H9 (cell line): ENCODE results near the gene IL15RA. TPM values are rescaled to one million over a fixed set of nuclear protein-coding genes. Genes with fewer than 3 reads are reported as not detected.

Experiments
- DNase-seq: peaks from one replicate; pipeline ENCODE4 v3.0.0-alpha.2; 2017
- H2AFZ ChIP-seq: one replicate; pipeline ENCODE4 v1.6.1; 2013; ENCODE audit warnings: mild to moderate bottlenecking, low read length, control low read depth, moderate library complexity
- H2AK5ac ChIP-seq: 2 replicates; pipeline ENCODE4 v1.6.1; 2013; ENCODE audit warnings: low read length, control low read depth, mixed read lengths; ENCODE audit not compliant: insufficient read length
- H2BK120ac ChIP-seq: one replicate; pipeline ENCODE4 v1.6.1; 2013; ENCODE audit warnings: low read depth, mild to moderate bottlenecking, low read length, control low read depth, inconsistent platforms; ENCODE audit not compliant: poor library complexity, severe bottlenecking
- H2BK12ac ChIP-seq: 2 replicates; pipeline ENCODE4 v1.6.1; 2013; ENCODE audit warnings: low read length, control low read depth, mixed read lengths, low read depth; ENCODE audit not compliant: insufficient read length
- H2BK15ac ChIP-seq: 2 replicates; pipeline ENCODE4 v1.6.1; 2013; ENCODE audit warnings: low read depth, low read length, control low read depth
- H2BK20ac ChIP-seq: one replicate; pipeline ENCODE4 v1.6.1; 2013; ENCODE audit warnings: low read depth, mild to moderate bottlenecking, low read length, control low read depth, inconsistent platforms; ENCODE audit not compliant: poor library complexity, severe bottlenecking
- H2BK5ac ChIP-seq: 2 replicates; pipeline ENCODE4 v1.6.1; 2013; ENCODE audit warnings: low read length, control low read depth, mixed read lengths; ENCODE audit not compliant: insufficient read length
- H3K14ac ChIP-seq: 2 replicates; pipeline ENCODE4 v1.6.1; 2013; ENCODE audit warnings: low read length, control low read depth; ENCODE audit not compliant: insufficient read depth
- H3K18ac ChIP-seq: 2 replicates; pipeline ENCODE4 v1.6.1; 2013; ENCODE audit warnings: low read depth, mild to moderate bottlenecking, mixed read lengths, low read length, control low read depth; ENCODE audit not compliant: insufficient read length
- H3K23ac ChIP-seq: 2 replicates; pipeline ENCODE4 v1.6.1; 2013; ENCODE audit warnings: low read length, control low read depth, mixed read lengths, low read depth; ENCODE audit not compliant: insufficient read length
- H3K23me2 ChIP-seq: 2 replicates; pipeline ENCODE4 v1.6.1; 2013; ENCODE audit warnings: low read depth, mild to moderate bottlenecking, mixed read lengths, low read length, control low read depth; ENCODE audit not compliant: insufficient read length, poor library complexity, severe bottlenecking
- H3K27ac ChIP-seq: 2 replicates; pipeline ENCODE4 v1.5.1; 2013; ENCODE audit warnings: low read length, control low read depth, mixed read lengths, low read depth; ENCODE audit not compliant: insufficient read length
- H3K27me3 ChIP-seq: 2 replicates; pipeline ENCODE4 v1.6.1; 2013; ENCODE audit warnings: low read length, control low read depth, inconsistent platforms; ENCODE audit not compliant: insufficient read depth
- H3K4ac ChIP-seq: 2 replicates; pipeline ENCODE4 v1.6.1; 2013; ENCODE audit warnings: low read depth, mild to moderate bottlenecking, control low read depth, inconsistent platforms, low read length, moderate library complexity
- H3K4me1 ChIP-seq: 2 replicates; pipeline ENCODE4 v1.6.1; 2013; ENCODE audit warnings: low read length, control low read depth, inconsistent platforms; ENCODE audit not compliant: insufficient read depth
- H3K4me2 ChIP-seq: 2 replicates; pipeline ENCODE4 v1.6.1; 2013; ENCODE audit warnings: low read length, control low read depth, mixed read lengths; ENCODE audit not compliant: insufficient read length, insufficient read depth
- H3K56ac ChIP-seq: 2 replicates; pipeline ENCODE4 v1.6.1; 2013; ENCODE audit warnings: low read depth, mild to moderate bottlenecking, mixed read lengths, low read length, control low read depth; ENCODE audit not compliant: insufficient read length
- H3K79me1 ChIP-seq: 2 replicates; pipeline ENCODE4 v1.6.1; 2013; ENCODE audit warnings: low read depth, mild to moderate bottlenecking, moderate library complexity, low read length, control low read depth, inconsistent platforms; ENCODE audit not compliant: insufficient read depth, poor library complexity, severe bottlenecking
- H3K79me2 ChIP-seq: 2 replicates; pipeline ENCODE4 v1.6.1; 2013; ENCODE audit warnings: low read length, control low read depth, inconsistent platforms; ENCODE audit not compliant: insufficient read depth
- H3K9ac ChIP-seq: 2 replicates; pipeline ENCODE4 v1.6.1; 2013; ENCODE audit warnings: low read length, control low read depth, mixed read lengths; ENCODE audit not compliant: insufficient read length; ENCODE audit errors: extremely low read depth
- H3K9me3 ChIP-seq: one replicate; pipeline ENCODE4 v1.6.1; 2013; ENCODE audit warnings: low read depth, low read length, inconsistent platforms; ENCODE audit not compliant: control insufficient read depth
- H3T11ph ChIP-seq: one replicate; pipeline ENCODE4 v1.6.1; 2013; ENCODE audit warnings: mild to moderate bottlenecking, low read length, control low read depth, inconsistent platforms
- H4K20me1 ChIP-seq: one replicate; pipeline ENCODE4 v1.6.1; 2013; ENCODE audit not compliant: control insufficient read depth, insufficient read length, insufficient read depth
- H4K5ac ChIP-seq: 2 replicates; pipeline ENCODE4 v1.6.1; 2013; ENCODE audit warnings: low read depth, mild to moderate bottlenecking, mixed read lengths, low read length, control low read depth; ENCODE audit not compliant: insufficient read length
- H4K8ac ChIP-seq: replicated peaks from 2 replicates; pipeline ENCODE4 v1.6.1; 2013; ENCODE audit warnings: low read length, control low read depth, mixed read lengths, low read depth; ENCODE audit not compliant: insufficient read length
- H4K91ac ChIP-seq: 2 replicates; pipeline ENCODE4 v1.6.1; 2013; ENCODE audit warnings: low read depth, mild to moderate bottlenecking, moderate library complexity, mixed read lengths, low read length, control low read depth; ENCODE audit not compliant: insufficient read length
- H3K27ac Mint-ChIP-seq, 3 experiments: 2 replicates in 2 of 3; 3 replicates in 1 of 3; pipeline ENCODE4 v1.8.0; 2020 to 2021; ENCODE audit warnings: mixed read lengths in 3 of 3, mild to moderate bottlenecking in 1 of 3, moderate library complexity in 1 of 3
- H3K27me3 Mint-ChIP-seq: 2 replicates; pipeline ENCODE4 v1.8.0; 2021; ENCODE audit warnings: low read depth, mild to moderate bottlenecking, moderate library complexity, mixed read lengths
- H3K36me3 Mint-ChIP-seq, 3 experiments: 2 replicates in 2 of 3; 3 replicates in 1 of 3; pipeline ENCODE4 v1.8.0; 2020 to 2021; ENCODE audit warnings: low read depth in 3 of 3, mixed read lengths in 3 of 3; ENCODE audit not compliant: insufficient read depth in 1 of 3
- H3K4me1 Mint-ChIP-seq, 2 experiments: 2 replicates each; pipeline ENCODE4 v1.8.0; 2020; ENCODE audit warnings: mixed read lengths in 2 of 2
- H3K4me3 Mint-ChIP-seq, 2 experiments: 2 replicates in 1 of 2; 3 replicates in 1 of 2; pipeline ENCODE4 v1.8.0; 2020 to 2021; ENCODE audit warnings: mild to moderate bottlenecking in 2 of 2, mixed read lengths in 2 of 2, moderate library complexity in 1 of 2
- H3K9me3 Mint-ChIP-seq, 2 experiments: 2 replicates in 1 of 2; 3 replicates in 1 of 2; pipeline ENCODE4 v1.8.0; 2020; ENCODE audit warnings: mild to moderate bottlenecking in 2 of 2, mixed read lengths in 2 of 2, moderate library complexity in 1 of 2
- WGBS: extraction: QIAGEN DNeasy Blood & Tissue Kit; methylation state at CpG from one replicate; pipeline ENCODE4 v1.1.7; 2013; ENCODE audit warnings: missing lambda C conversion rate, low lambda C conversion rate, mixed read lengths; ENCODE audit not compliant: insufficient read length; ENCODE audit errors: extremely low coverage; 5-methylcytosine and 5-hydroxymethylcytosine counted together
- total RNA-seq: library from RNA; stranded (reverse); gene quantifications from 2 replicates; pipeline ENCODE4 v1.2.1, GENCODE V29; 2021
- TF ChIP-seq, protein P1 (sequence below): fragments of 200-600 bp; sonication (generic); conservative IDR thresholded peaks from 3 replicates; pipeline ENCODE4 v1.8.0; 2021; ENCODE audit warnings: antibody characterized with exemption, mild to moderate bottlenecking

The IL15RA gene
- total RNA-seq, 1 experiment from 2014 or later = 0.31 TPM

DNA sequence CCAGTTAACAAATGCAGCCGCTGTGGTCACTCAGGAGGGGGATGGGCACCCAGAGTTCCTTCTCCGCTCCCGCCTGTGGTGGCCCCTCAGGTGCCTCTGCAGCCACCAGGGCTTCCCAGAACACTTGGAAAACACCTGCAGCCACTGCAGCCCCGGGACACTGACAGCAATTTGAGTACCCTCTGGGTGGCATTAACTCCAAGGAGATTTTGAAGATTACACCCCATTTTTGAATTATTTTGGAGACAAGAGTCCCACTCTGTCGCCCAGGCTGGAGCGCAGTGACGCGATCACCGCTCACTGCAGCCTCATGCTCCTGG, 32.2 kb downstream of the IL15RA start:
- Histone ChIP-seq H2BK15ac (no peak overlapping the region), H3K4ac (no peak overlapping the region), H2BK12ac (no peak overlapping the region), H3K18ac (no peak overlapping the region), H3K23me2 (peaks cover 3% of the 10 kb centered on the region), H2AFZ (no peak overlapping the region), H4K20me1 (no peaks in the 10 kb centered on the region), H3K9me3 (no peaks in the 10 kb centered on the region), H2BK20ac (no peak overlapping the region), H4K5ac (no peak overlapping the region), H3K23ac (no peak overlapping the region), H3K79me1 (no peaks in the 10 kb centered on the region), H2BK5ac (no peak overlapping the region), H3K79me2 (no peaks in the 10 kb centered on the region), H3T11ph (no peak overlapping the region), H3K9ac (no peak overlapping the region), H2AK5ac (no peak overlapping the region), H3K56ac (no peak overlapping the region), H4K91ac (no peak overlapping the region), H3K4me2 (no peak overlapping the region), H3K4me1 (peaks cover 8% of the 10 kb centered on the region; the same call in 1 of the 2 replicates), H3K27ac (no peak overlapping the region), H4K8ac (no peak overlapping the region), H3K27me3 (no peaks in the 10 kb centered on the region), H3K14ac (no peak overlapping the region), H2BK120ac (no peak overlapping the region)
- no peaks in the 10 kb centered on the region for H3K36me3 Mint-ChIP-seq
- no CpG with 5 or more reads among the region's 9 CpGs for WGBS
- no peak overlapping the region for H3K27ac Mint-ChIP-seq
- TF ChIP-seq, protein P1, sequence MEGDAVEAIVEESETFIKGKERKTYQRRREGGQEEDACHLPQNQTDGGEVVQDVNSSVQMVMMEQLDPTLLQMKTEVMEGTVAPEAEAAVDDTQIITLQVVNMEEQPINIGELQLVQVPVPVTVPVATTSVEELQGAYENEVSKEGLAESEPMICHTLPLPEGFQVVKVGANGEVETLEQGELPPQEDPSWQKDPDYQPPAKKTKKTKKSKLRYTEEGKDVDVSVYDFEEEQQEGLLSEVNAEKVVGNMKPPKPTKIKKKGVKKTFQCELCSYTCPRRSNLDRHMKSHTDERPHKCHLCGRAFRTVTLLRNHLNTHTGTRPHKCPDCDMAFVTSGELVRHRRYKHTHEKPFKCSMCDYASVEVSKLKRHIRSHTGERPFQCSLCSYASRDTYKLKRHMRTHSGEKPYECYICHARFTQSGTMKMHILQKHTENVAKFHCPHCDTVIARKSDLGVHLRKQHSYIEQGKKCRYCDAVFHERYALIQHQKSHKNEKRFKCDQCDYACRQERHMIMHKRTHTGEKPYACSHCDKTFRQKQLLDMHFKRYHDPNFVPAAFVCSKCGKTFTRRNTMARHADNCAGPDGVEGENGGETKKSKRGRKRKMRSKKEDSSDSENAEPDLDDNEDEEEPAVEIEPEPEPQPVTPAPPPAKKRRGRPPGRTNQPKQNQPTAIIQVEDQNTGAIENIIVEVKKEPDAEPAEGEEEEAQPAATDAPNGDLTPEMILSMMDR = no peak
- H3K4me1 Mint-ChIP-seq = peaks cover 31 to 39% of the 10 kb centered on the region in 2 experiments
- H3K27me3 Mint-ChIP-seq = peaks cover 5% of the 10 kb centered on the region
- no peak for DNase-seq
- H3K9me3 Mint-ChIP-seq = no peaks in the 10 kb centered on the region
- H3K4me3 Mint-ChIP-seq = no peak overlapping the region
